Loucy (cell line): ENCODE results near the gene MUC16.
"Not testable (repeated sequence)": the region's sequence is repeated elsewhere in the genome, so short reads cannot be mapped to it uniquely, and the experiment has no call there.

Experiments used
- H2AFZ ChIP-seq: fragments of 200-600 bp; sonication (generic); 2 replicates; pipeline ENCODE4 v1.6.0; 2016; ENCODE audit warnings: antibody characterized with exemption, mild to moderate bottlenecking, low read length, moderate library complexity
- H3F3A ChIP-seq: fragments of 200-600 bp; 2 replicates; pipeline ENCODE4 v1.6.0; 2016; ENCODE audit warnings: antibody characterized with exemption, low read depth, mild to moderate bottlenecking
- H3K27me3 ChIP-seq: fragments of 200-600 bp; sonication (generic); 2 replicates; pipeline ENCODE4 v1.6.1; 2014; ENCODE audit warnings: low read length, mild to moderate bottlenecking; ENCODE audit not compliant: insufficient read depth, poor library complexity, severe bottlenecking
- H3K36me3 ChIP-seq: fragments of 200-600 bp; sonication (generic); 2 replicates; pipeline ENCODE4 v1.6.1; 2016; ENCODE audit warnings: low read length; ENCODE audit not compliant: insufficient read depth
- H3K4me1 ChIP-seq: fragments of 200-600 bp; sonication (generic); 2 replicates; pipeline ENCODE4 v1.5.1; 2014; ENCODE audit warnings: low read length, mild to moderate bottlenecking; ENCODE audit not compliant: insufficient read depth, poor library complexity, severe bottlenecking
- H3K4me2 ChIP-seq: fragments of 200-600 bp; sonication (generic); 2 replicates; pipeline ENCODE4 v1.6.0; 2014; ENCODE audit warnings: antibody characterized with exemption, low read length, low read depth, mild to moderate bottlenecking; ENCODE audit not compliant: poor library complexity, severe bottlenecking
- H3K4me3 ChIP-seq: fragments of 200-600 bp; sonication (generic); 2 replicates; pipeline ENCODE4 v1.5.1; 2014; ENCODE audit warnings: low read length, mild to moderate bottlenecking, mixed read lengths; ENCODE audit not compliant: poor library complexity, severe bottlenecking
- H3K79me2 ChIP-seq: fragments of 200-600 bp; sonication (generic); 2 replicates; pipeline ENCODE4 v1.6.1; 2014; ENCODE audit warnings: low read length; ENCODE audit not compliant: insufficient read depth
- H3K9ac ChIP-seq: fragments of 200-600 bp; sonication (generic); 2 replicates; pipeline ENCODE4 v1.6.0; 2014; ENCODE audit warnings: mild to moderate bottlenecking, low read depth, low read length, moderate library complexity; ENCODE audit not compliant: poor library complexity, severe bottlenecking
- H3K9me2 ChIP-seq: fragments of 200-600 bp; sonication (generic); replicated peaks from 2 replicates; pipeline ENCODE4 v1.6.1; 2016; ENCODE audit warnings: low read depth, low read length, mixed read lengths
- H3K9me3 ChIP-seq: fragments of 200-600 bp; sonication (generic); 2 replicates; pipeline ENCODE4 v1.6.1; 2014; ENCODE audit warnings: mild to moderate bottlenecking, antibody characterized with exemption, low read length, low read depth; ENCODE audit not compliant: insufficient read depth
- H4K20me1 ChIP-seq: fragments of 200-600 bp; sonication (generic); 2 replicates; pipeline ENCODE4 v1.6.0; 2014; ENCODE audit warnings: antibody characterized with exemption, low read length, mild to moderate bottlenecking; ENCODE audit not compliant: insufficient read depth, poor library complexity, severe bottlenecking
- EZH2phosphoT487 ChIP-seq: fragments of 200-600 bp; IDR thresholded peaks from 2 replicates; pipeline ENCODE4 v1.6.1; 2018; ENCODE audit warnings: antibody characterized with exemption, mild to moderate bottlenecking, moderate library complexity, borderline replicate concordance
- TF ChIP-seq, protein P1 (sequence below): fragments of 200-600 bp; sonication (generic); conservative IDR thresholded peaks from 2 replicates; pipeline ENCODE4 v1.5.1; 2014; ENCODE audit warnings: mild to moderate bottlenecking, antibody characterized with exemption, low read length

MUC16 gene

DNA sequence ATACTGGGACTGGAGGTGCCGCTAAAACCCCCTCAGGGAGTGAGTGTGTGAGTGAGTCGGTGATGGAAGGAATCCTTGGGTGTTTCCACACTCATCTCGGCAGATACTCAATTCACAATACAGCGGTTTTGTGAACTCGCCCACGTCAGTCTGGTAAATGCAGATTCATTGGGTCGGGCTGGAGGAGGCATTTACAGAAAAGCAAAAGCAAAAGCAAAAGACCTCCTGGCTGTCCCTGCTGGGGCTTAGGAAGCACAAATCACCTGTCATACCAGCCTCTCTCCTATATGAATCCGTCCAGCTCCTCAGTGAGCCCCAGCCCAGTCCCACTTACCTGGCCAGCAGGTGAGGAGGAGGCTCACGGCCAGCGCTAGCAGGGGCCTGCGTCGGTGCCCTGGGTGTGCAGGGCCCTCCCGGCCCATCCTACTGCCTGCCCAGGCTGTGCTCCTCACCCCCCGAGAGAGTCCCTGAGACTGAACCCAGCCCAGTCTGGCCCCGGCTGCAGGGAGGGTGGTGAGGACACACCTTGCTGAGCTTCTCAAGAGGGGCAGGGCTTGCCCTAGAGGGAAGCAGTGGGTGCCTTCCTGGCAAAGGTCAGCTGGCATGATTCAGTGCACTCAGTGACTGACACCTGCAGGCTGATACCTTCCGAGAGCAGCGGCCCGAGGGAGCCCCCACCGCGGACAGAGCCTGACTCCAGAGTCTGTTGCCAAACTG lies at the start of gene MUC16:
TSS of gene MUC16 (minus strand) at position 475 of the 717 bp plus-strand sequence.
- TF ChIP-seq EZH2phosphoT487: no peak
- TF ChIP-seq, protein P1, sequence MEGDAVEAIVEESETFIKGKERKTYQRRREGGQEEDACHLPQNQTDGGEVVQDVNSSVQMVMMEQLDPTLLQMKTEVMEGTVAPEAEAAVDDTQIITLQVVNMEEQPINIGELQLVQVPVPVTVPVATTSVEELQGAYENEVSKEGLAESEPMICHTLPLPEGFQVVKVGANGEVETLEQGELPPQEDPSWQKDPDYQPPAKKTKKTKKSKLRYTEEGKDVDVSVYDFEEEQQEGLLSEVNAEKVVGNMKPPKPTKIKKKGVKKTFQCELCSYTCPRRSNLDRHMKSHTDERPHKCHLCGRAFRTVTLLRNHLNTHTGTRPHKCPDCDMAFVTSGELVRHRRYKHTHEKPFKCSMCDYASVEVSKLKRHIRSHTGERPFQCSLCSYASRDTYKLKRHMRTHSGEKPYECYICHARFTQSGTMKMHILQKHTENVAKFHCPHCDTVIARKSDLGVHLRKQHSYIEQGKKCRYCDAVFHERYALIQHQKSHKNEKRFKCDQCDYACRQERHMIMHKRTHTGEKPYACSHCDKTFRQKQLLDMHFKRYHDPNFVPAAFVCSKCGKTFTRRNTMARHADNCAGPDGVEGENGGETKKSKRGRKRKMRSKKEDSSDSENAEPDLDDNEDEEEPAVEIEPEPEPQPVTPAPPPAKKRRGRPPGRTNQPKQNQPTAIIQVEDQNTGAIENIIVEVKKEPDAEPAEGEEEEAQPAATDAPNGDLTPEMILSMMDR: no peak
- no peaks in the 10 kb centered on the region for H4K20me1 ChIP-seq
- no peaks in the 10 kb centered on the region for H3F3A ChIP-seq
- H3K4me1 ChIP-seq: no peaks in the 10 kb centered on the region
- no peaks in the 10 kb centered on the region for H3K36me3 ChIP-seq
- H3K4me3 ChIP-seq: no peak within 1 kb of the TSS
- H3K4me2 ChIP-seq: no peak within 1 kb of the TSS
- H3K9ac ChIP-seq: no peak within 1 kb of the TSS
- H3K9me2 ChIP-seq: no peaks in the 10 kb centered on the region
- no peak within 1 kb of the TSS for H2AFZ ChIP-seq
- H3K9me3 ChIP-seq: 0 out of 2 replicates have a peak, but pooled peaks cover 4% of the 10 kb centered on the region
- no peaks in the 10 kb centered on the region for H3K79me2 ChIP-seq
- no peaks in the 10 kb centered on the region for H3K27me3 ChIP-seq

DNA sequence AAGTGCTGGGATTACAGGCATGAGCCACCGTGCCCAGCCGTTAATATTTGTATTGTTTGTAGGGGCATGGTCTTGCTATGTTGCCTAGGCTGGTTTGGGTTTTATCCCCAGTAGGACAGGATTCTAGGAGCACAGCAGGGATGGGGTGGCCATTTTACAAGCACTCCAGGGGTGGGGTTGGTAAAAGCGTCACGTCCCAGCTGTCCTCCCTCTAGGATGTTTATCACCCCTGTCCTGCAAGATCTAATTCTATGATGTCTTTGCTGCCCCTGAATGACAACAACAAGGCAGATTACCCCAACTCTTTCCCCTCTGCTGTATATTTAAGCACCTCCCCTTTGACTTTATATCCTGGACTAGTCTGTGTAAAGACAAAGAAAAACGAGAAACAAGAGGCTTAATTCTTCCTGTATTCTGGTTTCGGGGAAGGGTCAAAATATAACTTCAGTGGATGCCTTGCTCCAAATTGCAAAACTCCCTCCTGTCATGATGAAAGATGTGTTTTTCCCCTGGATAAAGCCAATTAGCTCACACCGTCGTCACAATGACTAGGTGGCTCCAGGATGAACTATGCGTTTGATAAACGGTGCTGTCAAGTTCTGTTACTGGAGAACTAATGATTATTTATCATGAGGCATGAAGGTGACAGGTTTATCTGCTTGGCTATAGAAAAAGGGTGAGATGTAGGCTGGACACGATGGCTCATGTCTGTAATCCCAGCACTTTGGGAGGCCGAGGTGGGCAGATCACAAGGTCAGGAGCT lies 48.9 kb upstream of the MUC16 start:
- no peak overlapping the region for H3K4me3 ChIP-seq
- no peaks in the 10 kb centered on the region for H3F3A ChIP-seq
- H3K9ac ChIP-seq: no peak overlapping the region
- H3K36me3 ChIP-seq: no peaks in the 10 kb centered on the region
- H3K4me2 ChIP-seq: no peak overlapping the region
- no peaks in the 10 kb centered on the region for H3K9me3 ChIP-seq
- no peaks in the 10 kb centered on the region for H3K4me1 ChIP-seq
- no peaks in the 10 kb centered on the region for H3K9me2 ChIP-seq
- TF ChIP-seq EZH2phosphoT487: no peak
- TF ChIP-seq, protein P1: no peak
- no peaks in the 10 kb centered on the region for H3K27me3 ChIP-seq
- no peaks in the 10 kb centered on the region for H4K20me1 ChIP-seq
- no peak overlapping the region for H2AFZ ChIP-seq
- no peaks in the 10 kb centered on the region for H3K79me2 ChIP-seq

DNA sequence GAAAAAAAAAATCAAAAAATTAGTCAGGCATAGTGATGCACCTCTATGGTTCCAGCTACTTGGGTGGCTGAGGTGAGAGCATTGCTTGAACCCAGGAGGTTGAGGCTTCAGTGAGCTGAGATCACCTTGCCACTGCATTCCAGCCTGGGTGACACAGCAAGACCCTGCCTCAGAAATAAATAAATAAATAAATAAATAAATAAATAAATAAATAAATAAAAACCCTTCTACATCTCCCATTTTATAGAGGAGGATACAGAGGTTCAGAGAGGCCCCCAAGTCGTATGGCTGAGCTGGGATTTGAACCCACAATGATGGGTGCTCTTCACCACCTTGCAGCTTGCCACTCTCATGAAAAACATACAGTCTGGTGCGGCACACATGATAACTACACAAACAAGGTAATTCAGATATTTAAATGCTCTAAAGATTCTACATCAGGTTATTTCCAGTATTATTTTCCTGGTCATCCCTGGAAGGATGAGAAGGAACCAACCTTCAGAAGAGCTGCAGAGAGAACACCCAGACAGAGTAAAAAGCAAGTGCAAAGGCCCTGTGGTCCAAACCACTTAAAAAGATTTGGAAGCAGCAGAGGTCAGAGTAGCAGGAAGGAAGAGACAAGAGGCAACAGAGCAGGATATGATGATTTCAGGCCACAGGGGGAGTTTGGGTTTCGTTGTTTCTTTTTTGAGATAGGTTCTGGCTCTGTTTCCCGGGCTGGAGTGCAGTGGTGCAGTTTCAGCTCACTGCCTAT lies 47.5 kb upstream of the MUC16 start:
- no peak overlapping the region for H2AFZ ChIP-seq
- H4K20me1 ChIP-seq: no peaks in the 10 kb centered on the region
- no peak overlapping the region for H3K9ac ChIP-seq
- H3K4me3 ChIP-seq: no peak overlapping the region
- H3K36me3 ChIP-seq: no peaks in the 10 kb centered on the region
- H3K9me2 ChIP-seq: no peaks in the 10 kb centered on the region
- no peaks in the 10 kb centered on the region for H3K4me1 ChIP-seq
- no peaks in the 10 kb centered on the region for H3K27me3 ChIP-seq
- no peaks in the 10 kb centered on the region for H3K79me2 ChIP-seq
- no peak overlapping the region for H3K4me2 ChIP-seq
- TF ChIP-seq EZH2phosphoT487: no peak
- TF ChIP-seq, protein P1: no peak
- no peaks in the 10 kb centered on the region for H3F3A ChIP-seq
- H3K9me3 ChIP-seq: no peaks in the 10 kb centered on the region

DNA sequence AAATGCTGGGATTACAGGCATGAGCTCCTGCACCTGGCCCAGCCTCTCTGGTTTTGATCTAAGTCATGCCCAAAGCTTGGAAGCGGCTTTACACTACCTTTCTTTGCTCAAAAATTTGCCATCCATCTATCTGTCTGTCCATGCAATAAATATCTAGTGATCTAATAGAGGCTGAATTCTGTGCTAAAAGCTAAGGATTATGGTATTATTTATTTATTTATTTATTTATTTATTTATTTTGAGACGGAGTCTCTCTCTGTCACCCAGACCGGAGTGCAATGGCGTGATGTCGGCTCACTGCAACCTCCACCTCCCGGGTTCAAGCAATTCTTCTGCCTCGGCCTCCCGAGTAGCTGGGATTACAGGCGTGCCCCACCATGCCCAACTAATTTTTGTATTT lies 45.9 kb upstream of the MUC16 start:
- H3K4me1 ChIP-seq, H3K4me2 ChIP-seq: not testable (repeated sequence)

More for the DNA sequence above, 45.9 kb upstream of the MUC16 start:
- H3K4me3 ChIP-seq, H4K20me1 ChIP-seq, H3K9ac ChIP-seq, H3K36me3 ChIP-seq, H2AFZ ChIP-seq, H3K9me2 ChIP-seq, H3F3A ChIP-seq, H3K79me2 ChIP-seq, H3K9me3 ChIP-seq, H3K27me3 ChIP-seq: not testable (repeated sequence)
